Naive thymus-derived CD4-positive, alpha-beta T cell (primary cell): ENCODE data around the gene FYN. TPM values are rescaled to one million over a fixed set of nuclear protein-coding genes. Genes with fewer than 3 reads are reported as not detected.

Experiments
- ATAC-seq: fragments of 150-1000 bp; cut with Tn5 transposase; 2 replicates; pipeline ENCODE4 v1.10.0; 2021; ENCODE audit warnings: mild to moderate bottlenecking, moderate library complexity
- CTCF ChIA-PET: fragments of 350-600 bp; sonication (Branson Sonifier 250); formaldehyde crosslinking; loops from one replicate; lab custom pipeline; 2021; ENCODE audit warnings: antibody characterized with exemption; lab: Charles Lee
- POLR2A ChIA-PET: fragments of 350-600 bp; sonication (Branson Sonifier 250); formaldehyde crosslinking; loops from one replicate; lab custom pipeline; 2021; ENCODE audit warnings: antibody characterized with exemption, inconsistent platforms; lab: Charles Lee
- DNase-seq, 9 donors: peaks; one replicate each; pipeline versions ENCODE4 v3.0.0 to v3.0.0-alpha.2; 2020 to 2022; ENCODE audit warnings: mixed read lengths in 1 of 9
- H3K27ac ChIP-seq: one replicate; pipeline ENCODE4 v1.7.0; 2013; ENCODE audit warnings: mild to moderate bottlenecking, low read depth, low read length, moderate library complexity
- H3K27me3 ChIP-seq, 2 donors: one replicate each; pipeline ENCODE4 v1.7.0; 2013; ENCODE audit warnings: low read length in 2 of 2, mild to moderate bottlenecking in 2 of 2, moderate library complexity in 2 of 2; ENCODE audit not compliant: control insufficient read depth in 2 of 2, insufficient read depth in 2 of 2
- H3K36me3 ChIP-seq, 3 experiments: 1 replicate in 2 of 3; 2 replicates in 1 of 3; pipeline ENCODE4 v1.7.0; 2013; ENCODE audit warnings: low read length in 3 of 3, mild to moderate bottlenecking in 3 of 3, moderate library complexity in 1 of 3; ENCODE audit not compliant: insufficient read depth in 3 of 3, control insufficient read depth in 2 of 3
- H3K4me1 ChIP-seq, 2 donors: one replicate each; pipeline ENCODE4 v1.7.0; 2013; ENCODE audit warnings: low read length in 2 of 2, mild to moderate bottlenecking in 2 of 2, moderate library complexity in 1 of 2; ENCODE audit not compliant: control insufficient read depth in 2 of 2, insufficient read depth in 2 of 2
- H3K4me3 ChIP-seq: 2 replicates; pipeline ENCODE4 v1.7.0; 2013; ENCODE audit warnings: mild to moderate bottlenecking, low read length
- H3K9me3 ChIP-seq, 3 experiments: 1 replicate in 2 of 3; 2 replicates in 1 of 3; pipeline ENCODE4 v1.7.0; 2013; ENCODE audit warnings: low read length in 3 of 3; ENCODE audit not compliant: control insufficient read depth in 2 of 3
- H3K27ac Mint-ChIP-seq, 9 donors: one replicate each; pipeline ENCODE4 v1.8.0; 2020 to 2022; ENCODE audit warnings: mixed read lengths in 9 of 9, mild to moderate bottlenecking in 8 of 9, moderate library complexity in 5 of 9, inconsistent platforms in 2 of 9
- H3K27me3 Mint-ChIP-seq, 5 donors: one replicate each; pipeline ENCODE4 v1.8.0; 2021 to 2022; ENCODE audit warnings: mixed read lengths in 5 of 5, mild to moderate bottlenecking in 1 of 5
- H3K36me3 Mint-ChIP-seq, 5 donors: one replicate each; pipeline ENCODE4 v1.8.0; 2020 to 2022; ENCODE audit warnings: mixed read lengths in 5 of 5, mild to moderate bottlenecking in 3 of 5, inconsistent platforms in 1 of 5
- H3K4me1 Mint-ChIP-seq, 7 donors: one replicate each; pipeline ENCODE4 v1.8.0; 2020 to 2022; ENCODE audit warnings: mixed read lengths in 7 of 7, mild to moderate bottlenecking in 3 of 7, inconsistent platforms in 1 of 7
- H3K4me3 Mint-ChIP-seq, 10 donors: one replicate each; pipeline ENCODE4 v1.8.0; 2020 to 2022; ENCODE audit warnings: mild to moderate bottlenecking in 10 of 10, mixed read lengths in 10 of 10, moderate library complexity in 6 of 10, inconsistent platforms in 2 of 10
- H3K9me3 Mint-ChIP-seq, 11 donors: one replicate each; pipeline ENCODE4 v1.8.0; 2020 to 2022; ENCODE audit warnings: mixed read lengths in 11 of 11, mild to moderate bottlenecking in 4 of 11, inconsistent platforms in 1 of 11, moderate library complexity in 1 of 11
- intact Hi-C, 2 donors: fragments of 100-400 bp; cut with micrococcal nuclease; formaldehyde crosslinking; loops; one replicate each; pipeline ENCODE4 v1.15.1; 2023
- polyA plus RNA-seq, 2 donors: library from polyadenylated mRNA; unstranded; fragments of 300-500 nt; fragmentation: Illumina TruSeq; gene quantifications; one replicate each; pipeline ENCODE4 v1.2.3, GENCODE V29; 2021
- total RNA-seq, 6 experiments: library from RNA in 5 of 6; stranded (reverse) in 5 of 6; gene quantifications; 1 replicate in 5 of 6; 2 replicates in 1 of 6; pipeline ENCODE4 v1.2.3 and lab custom pipeline; 2021 to 2026

The FYN gene
- total and polyA plus RNA-seq, 7 experiments from 2014 or later = 200 to 720 (median 430) TPM

- Histone ChIP-seq H3K27me3 (no peaks in the 10 kb centered on the region), H3K36me3 (peaks cover 9 to 57% (median 17%) of the 10 kb centered on the region in 3 experiments), H3K4me3 (no peak overlapping the region), H3K4me1 (no peaks in the 10 kb centered on the region), H3K9me3 (no peaks in the 10 kb centered on the region), H3K27ac (no peak overlapping the region)
- Mint-ChIP-seq H3K27ac (peak overlapping the region in 7 of 9 donors; percentile 3 to 87 (median 58)), H3K9me3 (no peaks in the 10 kb centered on the region), H3K4me1 (peaks cover 0 to 10% (median 3%) of the 10 kb centered on the region in 7 donors), H3K4me3 (no peak overlapping the region), H3K36me3 (peaks cover 8 to 54% (median 18%) of the 10 kb centered on the region in 5 donors), H3K27me3 (no peaks in the 10 kb centered on the region)
- intact Hi-C loops = no loop called here
- ChIA-PET POLR2A (no interaction called here), CTCF (no interaction called here)
- no peak for DNase-seq
- ATAC-seq = no peak
Measured at GRCh38 chr6:111662072-111662793, 211.0 kb downstream of the FYN start.

DNA sequence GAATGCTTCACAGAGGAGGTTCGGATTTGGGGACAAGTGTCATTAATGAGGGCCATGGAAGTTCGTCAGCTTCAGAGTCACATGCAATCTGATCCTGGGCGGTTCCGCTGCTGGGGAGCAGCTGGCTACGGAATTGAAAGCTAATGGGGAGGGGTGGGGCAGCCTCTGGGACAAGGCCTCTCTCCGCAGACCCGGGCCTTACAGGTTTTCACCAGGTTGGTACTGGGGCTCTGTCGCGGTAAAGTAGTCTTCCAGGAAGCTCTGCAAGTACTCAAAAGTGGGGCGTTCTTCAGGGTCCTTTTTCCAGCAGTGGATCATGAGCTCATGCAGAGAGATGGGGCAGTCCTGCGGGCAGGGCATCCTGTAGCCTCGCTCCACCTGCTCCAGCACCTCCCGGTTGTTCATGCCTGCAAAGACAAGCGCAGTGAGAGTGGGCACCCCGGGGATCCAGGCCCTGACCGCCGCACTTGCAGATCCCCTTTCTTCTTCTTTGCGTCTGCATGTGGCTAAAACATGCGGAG lies 211.7 kb downstream of the FYN start:
- DNase-seq = no peak
- Histone ChIP-seq H3K4me3 (no peak overlapping the region), H3K9me3 (no peaks in the 10 kb centered on the region), H3K36me3 (peaks cover 9 to 51% (median 13%) of the 10 kb centered on the region in 3 experiments), H3K27me3 (no peaks in the 10 kb centered on the region), H3K4me1 (no peaks in the 10 kb centered on the region), H3K27ac (no peak overlapping the region)
- H3K4me3 Mint-ChIP-seq = no peak overlapping the region
- ChIA-PET POLR2A (no interaction called here), CTCF (no interaction called here)
- H3K36me3 Mint-ChIP-seq = peaks cover 8 to 49% (median 18%) of the 10 kb centered on the region in 5 donors
- no peaks in the 10 kb centered on the region for H3K27me3 Mint-ChIP-seq
- no peak for ATAC-seq
- no peaks in the 10 kb centered on the region for H3K9me3 Mint-ChIP-seq
- peaks cover 0 to 10% (median 3%) of the 10 kb centered on the region in 7 donors for H3K4me1 Mint-ChIP-seq
- peak overlapping the region in 4 of 9 donors; percentile 15 to 65 (median 44) for H3K27ac Mint-ChIP-seq
- intact Hi-C loops = no loop called here

- DNase-seq (no peak), ATAC-seq (no peak)
- H3K27me3 ChIP-seq = no peaks in the 10 kb centered on the region
- H3K4me1 ChIP-seq = no peaks in the 10 kb centered on the region
- Mint-ChIP-seq H3K4me3 (no peak overlapping the region), H3K4me1 (peaks cover 0 to 11% (median 3%) of the 10 kb centered on the region in 7 donors), H3K36me3 (peaks cover 8 to 50% (median 18%) of the 10 kb centered on the region in 5 donors), H3K9me3 (peaks cover 0 to under 1% (median 0%) of the 10 kb centered on the region in 11 donors), H3K27ac (peak overlapping the region in 3 of 9 donors; percentile 22 to 59 (median 59)), H3K27me3 (no peaks in the 10 kb centered on the region)
- no peaks in the 10 kb centered on the region for H3K9me3 ChIP-seq
- intact Hi-C loops = no loop called here
- peaks cover 6 to 44% (median 9%) of the 10 kb centered on the region in 3 experiments for H3K36me3 ChIP-seq
- H3K27ac ChIP-seq = no peak overlapping the region
- ChIA-PET POLR2A (no interaction called here), CTCF (no interaction called here)
- H3K4me3 ChIP-seq = no peak overlapping the region
Measured at GRCh38 chr6:111660531-111660930, 212.7 kb downstream of the FYN start.

- H3K27ac Mint-ChIP-seq = peak overlapping the region in 2 of 9 donors; percentile 43 to 49
- CTCF ChIA-PET = no interaction called here
- no peak for ATAC-seq
Measured at GRCh38 chr6:111658462-111659154, 214.6 kb downstream of the FYN start.

GRCh38 chr6:111657146-111657545 lies 216.1 kb downstream of the FYN start:
- peak overlapping the region in 2 of 9 donors; percentile 3 for H3K27ac Mint-ChIP-seq
- DNase-seq (no peak), ATAC-seq (no peak)
- ChIA-PET POLR2A (no interaction called here), CTCF (no interaction called here)
- no peaks in the 10 kb centered on the region for H3K27me3 Mint-ChIP-seq
- Histone ChIP-seq H3K27ac (no peak overlapping the region), H3K27me3 (no peaks in the 10 kb centered on the region), H3K4me3 (no peak overlapping the region), H3K36me3 (peaks cover 1 to 19% (median 8%) of the 10 kb centered on the region in 3 experiments), H3K4me1 (no peaks in the 10 kb centered on the region), H3K9me3 (no peaks in the 10 kb centered on the region)
- peaks cover 0 to 3% (median 0%) of the 10 kb centered on the region in 7 donors for H3K4me1 Mint-ChIP-seq
- intact Hi-C loops = no loop called here
- H3K4me3 Mint-ChIP-seq = no peak overlapping the region
- H3K9me3 Mint-ChIP-seq = peaks cover 0 to 2% (median 0%) of the 10 kb centered on the region in 11 donors
- peaks cover 0 to 50% (median 11%) of the 10 kb centered on the region in 5 donors for H3K36me3 Mint-ChIP-seq

More at GRCh38 chr6:111658462-111659154, 214.6 kb downstream of the FYN start:
- intact Hi-C loops = no loop called here
- H3K4me3 Mint-ChIP-seq = no peak overlapping the region
- no peaks in the 10 kb centered on the region for H3K27me3 Mint-ChIP-seq
- no peaks in the 10 kb centered on the region for H3K27me3 ChIP-seq
- H3K9me3 ChIP-seq = no peaks in the 10 kb centered on the region
- H3K27ac ChIP-seq = no peak overlapping the region
- peaks cover 3 to 55% (median 16%) of the 10 kb centered on the region in 5 donors for H3K36me3 Mint-ChIP-seq
- no peaks in the 10 kb centered on the region for H3K4me1 ChIP-seq
- peaks cover 0 to 2% (median 0%) of the 10 kb centered on the region in 11 donors for H3K9me3 Mint-ChIP-seq
- peaks cover 6 to 34% (median 9%) of the 10 kb centered on the region in 3 experiments for H3K36me3 ChIP-seq
- no peak overlapping the region for H3K4me3 ChIP-seq
- POLR2A ChIA-PET = interaction anchor here (0.8 kb wide), 1 partner anchor 9 kb away, joined by 3 read pairs; no protein-coding TSS in a partner anchor
- peaks cover 0 to 6% (median 0%) of the 10 kb centered on the region in 7 donors for H3K4me1 Mint-ChIP-seq
- no peak for DNase-seq

DNA sequence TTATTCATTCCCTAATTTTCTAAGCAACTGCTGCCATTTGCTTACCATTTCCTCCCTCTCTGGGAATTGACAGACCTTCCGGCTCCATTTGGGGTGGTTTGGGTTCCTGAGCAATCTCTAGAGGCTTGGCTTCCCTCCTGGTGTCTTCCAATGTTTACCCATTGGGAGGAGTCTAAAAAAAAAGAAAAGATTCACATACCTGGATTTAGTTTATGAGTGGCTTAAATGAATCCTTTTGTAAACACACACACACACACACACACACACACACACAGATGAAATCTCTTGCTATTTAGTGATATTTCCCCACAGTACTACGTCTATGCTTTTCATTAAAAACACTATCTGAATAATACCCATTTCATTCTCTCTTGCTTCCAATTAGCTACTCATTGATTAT lies 219.3 kb downstream of the FYN start:
- no peak overlapping the region for H3K4me3 ChIP-seq
- H3K4me1 ChIP-seq = no peaks in the 10 kb centered on the region
- DNase-seq (no peak), ATAC-seq (no peak)
- Mint-ChIP-seq H3K4me3 (no peak overlapping the region), H3K36me3 (peaks cover 4 to 43% (median 20%) of the 10 kb centered on the region in 5 donors), H3K27ac (peak overlapping the region in 3 of 9 donors; percentile 22 to 43 (median 40)), H3K27me3 (no peaks in the 10 kb centered on the region), H3K4me1 (peaks cover 0 to 3% (median 0%) of the 10 kb centered on the region in 7 donors), H3K9me3 (peaks cover 0 to 2% (median 0%) of the 10 kb centered on the region in 11 donors)
- intact Hi-C loops = no loop called here
- CTCF ChIA-PET = interaction anchor here (0.6 kb wide), 1 partner anchor 697 kb away, joined by 3 read pairs; no protein-coding TSS in a partner anchor
- POLR2A ChIA-PET = interaction anchor here (0.6 to 0.8 kb wide), 2 partner anchors 12 to 51 kb away, joined by 3 read pairs; no protein-coding TSS in a partner anchor
- H3K9me3 ChIP-seq = no peaks in the 10 kb centered on the region
- no peaks in the 10 kb centered on the region for H3K27me3 ChIP-seq
- H3K27ac ChIP-seq = no peak overlapping the region
- H3K36me3 ChIP-seq = peaks cover 0 to 4% (median 3%) of the 10 kb centered on the region in 3 experiments
